Activated CD8-positive, alpha-beta memory T cell treated with anti-CD3 and anti-CD28 coated beads for 1 hour (primary cell): ENCODE results near the gene RHOD.

Source experiments
- DNase-seq, 2 donors: peaks; one replicate each; pipeline ENCODE4 v3.0.0-alpha.2; 2020; ENCODE audit warnings: low read depth in 1 of 2; ENCODE audit errors: extremely low read depth in 1 of 2

The RHOD gene, protein sequence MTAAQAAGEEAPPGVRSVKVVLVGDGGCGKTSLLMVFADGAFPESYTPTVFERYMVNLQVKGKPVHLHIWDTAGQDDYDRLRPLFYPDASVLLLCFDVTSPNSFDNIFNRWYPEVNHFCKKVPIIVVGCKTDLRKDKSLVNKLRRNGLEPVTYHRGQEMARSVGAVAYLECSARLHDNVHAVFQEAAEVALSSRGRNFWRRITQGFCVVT

GRCh38 chr11:67056267-67057204 is at the start of gene RHOD:
Gene RHOD, plus strand, starts transcription at chr11:67056847. Its CDS starts 56 bp downstream, at chr11:67056903.
- DNase-seq = peak in 1 of 2 donors; percentile 8

DNA sequence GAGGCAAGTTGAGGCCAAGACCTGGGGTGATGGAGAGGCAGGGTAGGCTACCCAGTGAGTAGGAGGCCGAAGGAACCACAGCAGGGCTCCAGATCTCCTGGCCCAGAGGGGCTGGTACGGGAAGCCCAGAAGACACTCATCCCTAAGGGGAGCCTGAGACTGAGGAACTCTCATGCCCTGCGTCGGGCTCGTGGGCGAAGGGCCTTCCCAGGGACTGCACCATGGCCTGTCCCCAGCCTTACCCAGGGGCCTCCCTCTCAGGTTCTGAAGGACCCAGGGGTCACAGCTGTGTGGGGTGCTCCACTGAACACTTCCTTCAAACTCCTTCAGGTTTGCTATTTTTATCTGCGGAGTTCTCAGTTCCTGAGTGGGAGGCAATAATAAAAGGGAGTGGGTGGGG is 49.5 kb upstream of the RHOD start:
- no peak for DNase-seq

- DNase-seq = no peak
Observed at GRCh38 chr11:67010296-67010905, 46.2 kb upstream of the RHOD start.

- no peak for DNase-seq
Observed at GRCh38 chr11:67013511-67014045, 43.1 kb upstream of the RHOD start.

DNA sequence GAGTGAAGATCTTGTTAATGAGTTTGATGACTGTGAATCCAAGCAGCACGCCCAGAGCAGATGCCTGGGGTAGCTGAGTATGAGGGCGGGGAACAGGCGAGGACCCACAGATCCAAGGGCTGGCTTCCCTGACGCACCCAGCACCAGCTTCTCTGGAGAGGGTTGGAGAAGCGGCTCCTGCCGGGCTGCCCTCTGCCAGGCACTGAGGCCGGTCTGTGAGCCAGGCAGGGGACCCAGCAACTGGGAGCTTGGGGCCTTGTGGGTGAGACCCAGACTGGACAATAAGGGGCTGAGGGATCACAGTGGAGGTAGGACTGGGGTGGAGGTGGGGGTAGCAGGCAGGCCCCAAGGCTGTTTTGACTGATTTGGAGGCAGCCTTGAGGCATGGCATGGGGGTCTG is 42.3 kb upstream of the RHOD start:
- DNase-seq = no peak

GRCh38 chr11:67015048-67015447 is 41.6 kb upstream of the RHOD start:
- no peak for DNase-seq

GRCh38 chr11:67016550-67016949 is 40.1 kb upstream of the RHOD start:
- no peak for DNase-seq

GRCh38 chr11:67020949-67021348 is 35.7 kb upstream of the RHOD start:
- DNase-seq = no peak

DNA sequence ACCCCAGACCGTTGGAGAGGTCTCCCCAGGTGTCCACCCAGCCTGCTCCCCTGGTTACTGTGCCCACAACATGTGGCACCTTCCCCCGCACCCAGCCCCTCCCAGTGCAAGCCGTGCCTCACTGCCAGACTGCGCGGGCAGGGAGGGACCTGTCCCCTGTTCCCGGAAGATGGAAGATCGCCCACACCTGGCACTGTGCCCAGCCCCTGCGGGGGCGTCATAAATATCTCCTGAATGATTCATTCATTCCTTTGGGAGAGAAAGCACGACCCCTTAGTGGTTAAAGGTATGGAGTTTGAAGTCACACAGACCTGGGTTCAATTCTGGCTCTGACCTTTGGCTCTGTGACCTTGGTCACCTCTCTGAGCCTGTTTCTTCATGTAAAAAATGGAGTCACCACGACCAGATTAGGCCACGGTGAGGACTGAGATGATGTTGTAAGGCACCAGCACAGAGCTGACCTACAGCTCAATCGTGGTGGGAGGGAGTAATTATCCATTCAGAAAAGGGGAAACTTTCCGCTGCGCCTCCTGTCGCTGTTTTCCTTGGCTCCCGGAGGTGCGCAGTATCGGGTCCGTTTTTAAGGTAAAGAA is 34.2 kb upstream of the RHOD start:
- DNase-seq = no peak

GRCh38 chr11:67022961-67023956 is 33.4 kb upstream of the RHOD start, which contains the start of gene SYT12:
Gene SYT12, plus strand, starts transcription at chr11:67023134. Its CDS starts 7,011 bp downstream, at chr11:67030145.
- DNase-seq = no peak

GRCh38 chr11:67023957-67024353 is 32.7 kb upstream of the RHOD start:
- no peak for DNase-seq

DNA sequence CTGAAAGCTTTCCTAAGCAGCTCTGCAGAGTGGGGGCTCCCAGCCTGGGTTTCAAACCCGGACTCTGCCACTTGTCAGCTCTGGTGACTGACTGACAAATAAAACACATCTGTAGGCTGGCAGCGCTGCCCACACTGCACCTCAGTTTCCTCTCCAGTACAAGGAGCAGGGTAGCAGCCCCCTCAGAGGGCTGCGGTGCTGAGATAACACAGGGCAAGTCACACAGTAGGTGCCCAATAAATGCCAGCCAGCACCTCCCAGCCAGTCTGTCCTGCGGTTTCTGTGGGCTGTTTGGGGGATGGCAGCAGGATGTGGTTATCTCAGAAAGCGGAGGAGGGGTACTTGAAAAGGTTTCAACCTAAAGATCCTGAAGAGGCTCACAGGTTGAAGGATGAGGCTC is 32.2 kb upstream of the RHOD start:
- peak in 1 of 2 donors; percentile 8 for DNase-seq

GRCh38 chr11:67024966-67025365 is 31.7 kb upstream of the RHOD start:
- no peak for DNase-seq

- DNase-seq = no peak
Observed at GRCh38 chr11:67025750-67026149, 30.9 kb upstream of the RHOD start.

- DNase-seq = no peak
Observed at GRCh38 chr11:67026941-67027340, 29.7 kb upstream of the RHOD start.

DNA sequence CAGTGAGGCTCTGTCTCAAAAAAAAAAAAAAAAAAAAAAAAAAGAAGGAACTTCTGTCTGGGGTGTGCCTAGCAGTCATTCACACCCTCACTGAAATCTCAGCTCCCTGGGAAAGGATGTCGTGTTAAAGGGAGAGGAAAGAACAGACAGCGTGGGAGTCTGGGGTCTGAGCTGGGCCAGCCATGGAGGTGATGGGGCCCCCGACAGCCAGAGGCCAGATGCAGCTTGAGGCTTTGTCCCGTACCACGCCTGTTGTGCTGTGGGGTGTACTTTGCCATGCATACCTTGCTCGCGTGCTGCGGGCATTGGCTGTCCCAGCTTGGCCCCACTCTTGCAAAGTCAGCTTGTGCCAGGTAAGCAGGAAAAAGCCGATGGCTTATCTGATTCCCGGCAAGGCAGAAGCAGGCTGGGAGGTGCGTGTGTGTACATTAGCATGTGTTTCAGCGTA is 29.1 kb upstream of the RHOD start:
- DNase-seq = no peak

DNA sequence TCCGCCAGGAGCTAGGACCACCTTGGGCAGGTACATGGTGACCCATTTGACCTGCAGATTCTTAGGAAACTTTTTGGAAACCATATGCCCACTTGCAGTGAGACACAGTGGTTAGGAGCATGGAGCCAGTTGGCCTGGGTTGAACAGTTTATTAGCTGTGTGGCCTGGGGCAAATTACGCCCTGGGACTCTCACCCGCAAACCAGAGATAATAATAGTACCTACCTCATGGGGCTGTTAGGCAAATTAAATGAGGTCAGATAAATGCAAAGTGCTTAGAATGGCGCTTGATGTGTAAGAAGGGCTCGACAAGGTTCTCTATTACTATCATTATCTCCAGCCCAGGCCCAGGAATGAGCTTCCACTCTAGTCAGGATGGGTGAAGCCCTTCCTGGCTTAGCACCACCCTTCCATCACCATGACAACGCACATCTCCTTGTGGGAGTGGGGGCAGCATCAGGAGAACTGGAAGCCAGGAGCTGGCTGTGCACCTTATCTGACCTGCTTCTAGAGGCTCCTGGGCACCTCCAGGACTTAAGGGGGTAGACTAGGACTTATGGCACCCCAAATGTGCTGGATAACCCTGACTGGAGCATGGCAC is 28.6 kb upstream of the RHOD start:
- DNase-seq = no peak

GRCh38 chr11:67029146-67029545 is 27.5 kb upstream of the RHOD start:
- no peak for DNase-seq

- no peak for DNase-seq
Observed at GRCh38 chr11:67030976-67031375, 25.7 kb upstream of the RHOD start.
